IMR-90 (cell line): ENCODE data around the gene SLC38A4. TPM values are rescaled to one million over a fixed set of nuclear protein-coding genes. Genes with fewer than 3 reads are reported as not detected.

Experiments
- ATAC-seq: fragments of 200-7000 bp; cut with Tn5 transposase; 2 replicates; pipeline ENCODE4 v1.9.1; 2020; ENCODE audit warnings: low read depth, mild to moderate bottlenecking, moderate library complexity
- BruUV-seq: library from RNA; stranded (reverse); fragments of 400-500 nt; replicated peaks from 2 replicates; lab custom pipeline; 2021; lab: Mats Ljungman, UMichigan
- CTCF ChIA-PET: fragments of 300-600 bp; formaldehyde crosslinking; extraction: SDS; loops from one replicate; lab custom pipeline; 2021; ENCODE audit warnings: antibody characterized with exemption; lab: Yijun Ruan, JAX
- POLR2A ChIA-PET: fragments of 300-600 bp; sonication (Branson Sonifier 250); formaldehyde crosslinking; loops from one replicate; lab custom pipeline; 2022; ENCODE audit warnings: antibody characterized with exemption; ENCODE audit not compliant: unreplicated experiment; lab: Charles Lee
- DNase-seq: peaks from one replicate; pipeline ENCODE4 v3.0.0; 2013
- H2AFZ ChIP-seq: replicated peaks from 2 replicates; pipeline ENCODE3; 2013; ENCODE audit warnings: low read length, mild to moderate bottlenecking; ENCODE audit not compliant: poor library complexity
- H2AK5ac ChIP-seq: 2 replicates; pipeline ENCODE4 v1.6.1; 2013; ENCODE audit warnings: low read depth, low read length, inconsistent platforms
- H2AK9ac ChIP-seq: replicated peaks from 2 replicates; pipeline ENCODE3; 2013; ENCODE audit warnings: mild to moderate bottlenecking, low read depth, low read length, moderate library complexity; ENCODE audit not compliant: poor library complexity
- H2BK120ac ChIP-seq: 2 replicates; pipeline ENCODE4 v1.6.1; 2013; ENCODE audit warnings: low read depth, low read length, inconsistent platforms
- H2BK15ac ChIP-seq: 3 replicates; pipeline ENCODE4 v1.6.1; 2013; ENCODE audit warnings: low read depth, low read length, inconsistent platforms
- H2BK20ac ChIP-seq: 2 replicates; pipeline ENCODE4 v1.6.1; 2013; ENCODE audit warnings: low read depth, mild to moderate bottlenecking, inconsistent platforms, low read length, moderate library complexity
- H2BK5ac ChIP-seq: 2 replicates; pipeline ENCODE4 v1.6.1; 2013; ENCODE audit warnings: mild to moderate bottlenecking, low read depth, low read length, inconsistent platforms; ENCODE audit not compliant: poor library complexity, severe bottlenecking
- H3K14ac ChIP-seq: replicated peaks from 2 replicates; pipeline ENCODE4 v1.6.1; 2013; ENCODE audit warnings: low read depth, low read length, inconsistent platforms
- H3K18ac ChIP-seq: 2 replicates; pipeline ENCODE4 v1.6.1; 2013; ENCODE audit warnings: low read depth, low read length, control low read depth
- H3K23ac ChIP-seq: 2 replicates; pipeline ENCODE4 v1.6.1; 2013; ENCODE audit warnings: low read depth, low read length, inconsistent platforms
- H3K27ac ChIP-seq: 2 replicates; pipeline ENCODE4 v1.5.1; 2013; ENCODE audit warnings: mild to moderate bottlenecking, control low read depth, low read length; ENCODE audit not compliant: insufficient read depth
- H3K27me3 ChIP-seq: 2 replicates; pipeline ENCODE4 v1.6.1; 2013; ENCODE audit warnings: low read length; ENCODE audit not compliant: control insufficient read depth, insufficient read depth
- H3K36me3 ChIP-seq: 2 replicates; pipeline ENCODE4 v1.6.1; 2013; ENCODE audit warnings: low read length, mixed read lengths; ENCODE audit not compliant: control insufficient read depth, insufficient read depth
- H3K4ac ChIP-seq: 2 replicates; pipeline ENCODE4 v1.6.1; 2013; ENCODE audit warnings: low read depth, low read length, inconsistent platforms
- H3K4me1 ChIP-seq: 2 replicates; pipeline ENCODE4 v1.6.1; 2013; ENCODE audit warnings: low read length, mixed read lengths; ENCODE audit not compliant: control insufficient read depth, insufficient read depth
- H3K4me2 ChIP-seq: 2 replicates; pipeline ENCODE4 v1.6.1; 2013; ENCODE audit warnings: low read depth, mild to moderate bottlenecking, control low read depth, low read length, moderate library complexity
- H3K4me3 ChIP-seq: 2 replicates; pipeline ENCODE4 v1.5.1; 2013; ENCODE audit warnings: low read depth, mild to moderate bottlenecking, control low read depth, low read length, moderate library complexity; ENCODE audit not compliant: insufficient read depth
- H3K56ac ChIP-seq: 2 replicates; pipeline ENCODE4 v1.6.1; 2013; ENCODE audit warnings: low read length, inconsistent platforms; ENCODE audit not compliant: insufficient read depth; ENCODE audit errors: extremely low read depth
- H3K79me1 ChIP-seq, 2 experiments: 2 replicates each; pipeline ENCODE4 v1.6.1; 2013; ENCODE audit warnings: low read length in 2 of 2, inconsistent platforms in 1 of 2, low read depth in 1 of 2
- H3K9ac ChIP-seq: 2 replicates; pipeline ENCODE4 v1.6.1; 2013; ENCODE audit warnings: low read depth, low read length, control low read depth
- H3K9me1 ChIP-seq: 2 replicates; pipeline ENCODE4 v1.6.1; 2013; ENCODE audit warnings: low read length, inconsistent platforms; ENCODE audit not compliant: insufficient read depth
- H3K9me3 ChIP-seq: 2 replicates; pipeline ENCODE4 v1.6.1; 2013; ENCODE audit warnings: low read length; ENCODE audit not compliant: control insufficient read depth, insufficient read depth
- H4K20me1 ChIP-seq: 2 replicates; pipeline ENCODE4 v1.6.1; 2013; ENCODE audit warnings: low read length, inconsistent platforms; ENCODE audit not compliant: insufficient read depth
- H4K5ac ChIP-seq: 2 replicates; pipeline ENCODE4 v1.6.1; 2013; ENCODE audit warnings: mild to moderate bottlenecking, low read depth, low read length, control low read depth
- H4K8ac ChIP-seq, 2 experiments: 2 replicates each; pipeline ENCODE4 v1.6.1; 2013; ENCODE audit warnings: low read depth in 2 of 2, low read length in 2 of 2, control low read depth in 1 of 2, inconsistent platforms in 1 of 2
- H4K91ac ChIP-seq: 2 replicates; pipeline ENCODE4 v1.6.1; 2013; ENCODE audit warnings: low read depth, low read length, inconsistent platforms; ENCODE audit not compliant: insufficient read depth
- BHLHE40 ChIP-seq: fragments of 150-350 bp; IDR thresholded peaks from 2 replicates; pipeline ENCODE4 v1.6.1; 2016; ENCODE audit warnings: mild to moderate bottlenecking, low read depth, low read length
- CEBPB ChIP-seq: IDR thresholded peaks from 2 replicates; pipeline ENCODE4 v1.6.1; 2012; ENCODE audit warnings: low read depth, low read length, improper control_type of control experiment
- CHD1 ChIP-seq: IDR thresholded peaks from 2 replicates; pipeline ENCODE4 v1.6.1; 2012; ENCODE audit warnings: low read depth, low read length, improper control_type of control experiment
- CTCF ChIP-seq: conservative IDR thresholded peaks from 2 replicates; pipeline ENCODE4 v1.5.1; 2012; ENCODE audit warnings: mild to moderate bottlenecking, low read depth, low read length, improper control_type of control experiment
- ELK1 ChIP-seq: fragments of 150-350 bp; IDR thresholded peaks from 2 replicates; pipeline ENCODE4 v1.6.1; 2016; ENCODE audit warnings: low read depth, mild to moderate bottlenecking, low read length, moderate library complexity, borderline replicate concordance
- FOS ChIP-seq: fragments of 150-350 bp; IDR thresholded peaks from 2 replicates; pipeline ENCODE4 v1.6.1; 2016; ENCODE audit warnings: low read depth, low read length
- MAFK ChIP-seq: IDR thresholded peaks from 2 replicates; pipeline ENCODE4 v1.6.1; 2012; ENCODE audit warnings: low read depth, low read length, improper control_type of control experiment
- MXI1 ChIP-seq: IDR thresholded peaks from 2 replicates; pipeline ENCODE4 v1.6.1; 2012; ENCODE audit warnings: low read depth, mild to moderate bottlenecking, low read length, moderate library complexity, borderline replicate concordance
- POLR2A ChIP-seq: IDR thresholded peaks from 2 replicates; pipeline ENCODE4 v1.6.1; 2012; ENCODE audit warnings: mild to moderate bottlenecking, low read depth, low read length
- RAD21 ChIP-seq: IDR thresholded peaks from 2 replicates; pipeline ENCODE4 v1.6.1; 2012; ENCODE audit warnings: low read length, improper control_type of control experiment
- RCOR1 ChIP-seq: IDR thresholded peaks from 2 replicates; pipeline ENCODE4 v1.6.1; 2012; ENCODE audit warnings: mild to moderate bottlenecking, low read length, improper control_type of control experiment; ENCODE audit not compliant: insufficient replicate concordance
- RFX5 ChIP-seq: IDR thresholded peaks from 2 replicates; pipeline ENCODE4 v1.8.0; 2012; ENCODE audit warnings: low read depth, mild to moderate bottlenecking, low read length, moderate library complexity
- SMC3 ChIP-seq: fragments of 150-350 bp; IDR thresholded peaks from 2 replicates; pipeline ENCODE4 v1.6.1; 2016; ENCODE audit warnings: low read depth, mild to moderate bottlenecking, antibody characterized with exemption, low read length, moderate library complexity
- WGBS, 2 experiments: methylation state at CpG; one replicate each; pipeline versions ENCODE4 v1.1.5 to v1.1.7; 2013; ENCODE audit warnings: missing lambda C conversion rate in 2 of 2; ENCODE audit not compliant: insufficient read length in 1 of 2; ENCODE audit errors: extremely low coverage in 2 of 2; 5-methylcytosine and 5-hydroxymethylcytosine counted together
- dilution Hi-C: fragments of 300-500 bp; cut with HindIII; formaldehyde crosslinking; loops from one replicate; pipeline ENCODE4 v1.14.3; 2018; ENCODE audit warnings: low sequenced_read_pairs; ENCODE audit not compliant: unreplicated experiment
- in situ Hi-C: fragments of 300-500 bp; cut with MboI; formaldehyde crosslinking; loops from 3 replicates; pipeline ENCODE4 v1.14.3; 2019; ENCODE audit warnings: low sequenced_read_pairs, inconsistent platforms, mixed read lengths
- intact Hi-C: fragments of 100-400 bp; cut with micrococcal nuclease; formaldehyde crosslinking; loops from 2 replicates; pipeline ENCODE4 v1.10.0; 2022
- polyA plus RNA-seq, 3 experiments: library from polyadenylated mRNA; depleted of rRNA; stranded (reverse); fragments of >200 nt; gene quantifications; 2 replicates each; pipeline ENCODE4 v1.2.3, GENCODE V29; 2012; ENCODE audit warnings: low replicate concordance in 1 of 3
- total RNA-seq: library from RNA; depleted of rRNA; stranded (reverse); fragments of >200 nt; gene quantifications from 2 replicates; pipeline ENCODE4 v1.2.3, GENCODE V29; 2012
- TF ChIP-seq, protein P1 (sequence below): fragments of 150-350 bp; IDR thresholded peaks from 2 replicates; pipeline ENCODE4 v1.6.1; 2017; ENCODE audit warnings: mild to moderate bottlenecking, antibody characterized with exemption, low read length, low read depth

Gene SLC38A4
- total and polyA plus RNA-seq, 2 of the 4 experiments (the other 2 are of a cell fraction), result 2.3 to 2.7 TPM

- Histone ChIP-seq H2BK15ac (no peak overlapping the region), H2BK120ac (no peak overlapping the region), H3K4me1 (no peaks in the 10 kb centered on the region), H3K4ac (no peak overlapping the region; the same call in 1 of the 2 replicates), H2AFZ (no peak overlapping the region), H2BK5ac (no peak overlapping the region), H4K20me1 (no peaks in the 10 kb centered on the region), H3K23ac (no peak overlapping the region), H4K91ac (no peak overlapping the region), H4K8ac (no peak overlapping the region; a peak in 1 of 4 replicates), H4K5ac (no peak overlapping the region), H3K9me3 (no peaks in the 10 kb centered on the region), H3K18ac (no peak overlapping the region), H3K79me1 (no peaks in the 10 kb centered on the region), H3K4me3 (no peak overlapping the region), H3K14ac (no peak overlapping the region), H3K9ac (no peak overlapping the region), H2AK9ac (no peak overlapping the region), H3K36me3 (no peaks in the 10 kb centered on the region), H2AK5ac (no peak overlapping the region), H3K56ac (no peak overlapping the region), H3K27me3 (no peaks in the 10 kb centered on the region), H2BK20ac (no peak overlapping the region), H3K4me2 (no peak overlapping the region), H3K9me1 (no peaks in the 10 kb centered on the region), H3K27ac (no peak overlapping the region)
- ChIA-PET POLR2A (no interaction called here), CTCF (no interaction called here)
- BruUV-seq, result no TSS peak
- ATAC-seq (no peak), DNase-seq (no peak)
- intact Hi-C loops, result no loop called here
- whole genome bisulfite sequencing, 2 experiments, result 60% methylated on average over 1 of the region's 2 CpGs; no CpG with 5 or more reads in 1 of the 2 experiments
- TF ChIP-seq SMC3 (no peak), RCOR1 (no peak), MXI1 (no peak), CTCF (no peak), BHLHE40 (no peak), FOS (no peak), CEBPB (no peak), ELK1 (no peak), RFX5 (no peak), MAFK (no peak), CHD1 (no peak), RAD21 (no peak), POLR2A (no peak)
- TF ChIP-seq, protein P1, sequence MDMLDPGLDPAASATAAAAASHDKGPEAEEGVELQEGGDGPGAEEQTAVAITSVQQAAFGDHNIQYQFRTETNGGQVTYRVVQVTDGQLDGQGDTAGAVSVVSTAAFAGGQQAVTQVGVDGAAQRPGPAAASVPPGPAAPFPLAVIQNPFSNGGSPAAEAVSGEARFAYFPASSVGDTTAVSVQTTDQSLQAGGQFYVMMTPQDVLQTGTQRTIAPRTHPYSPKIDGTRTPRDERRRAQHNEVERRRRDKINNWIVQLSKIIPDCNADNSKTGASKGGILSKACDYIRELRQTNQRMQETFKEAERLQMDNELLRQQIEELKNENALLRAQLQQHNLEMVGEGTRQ, result no peak
- in situ Hi-C loops, result no loop called here
- dilution Hi-C loops, result no loop called here
Observed at GRCh38 chr12:46798056-46798455, 27.7 kb downstream of the SLC38A4 start.
